ENCODE results near the gene COL5A1.
A peak's percentile ranks its signal among the peaks of the same experiment; 100 is the strongest.
"Not testable (repeated sequence)": the region's sequence is repeated elsewhere in the genome, so short reads cannot be mapped to it uniquely, and the experiment has no call there.

COL5A1 gene

DNA sequence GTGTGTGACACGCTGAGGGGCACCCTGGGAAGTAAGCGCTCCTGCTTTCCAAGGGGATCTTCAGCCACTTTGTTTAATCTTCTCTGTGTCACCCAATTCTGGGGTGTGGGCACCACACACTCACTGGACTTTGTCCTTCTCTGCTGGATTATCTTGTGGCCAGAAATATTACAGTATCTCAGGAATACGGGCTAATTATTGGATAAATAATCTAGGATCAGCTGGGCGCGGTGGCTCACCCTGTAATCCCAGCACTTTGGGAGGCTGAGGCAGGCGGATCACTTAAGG lies 50.9 kb downstream of the COL5A1 start:
- no peak for DNase-seq (ENCODE audit: low spot score)

DNA sequence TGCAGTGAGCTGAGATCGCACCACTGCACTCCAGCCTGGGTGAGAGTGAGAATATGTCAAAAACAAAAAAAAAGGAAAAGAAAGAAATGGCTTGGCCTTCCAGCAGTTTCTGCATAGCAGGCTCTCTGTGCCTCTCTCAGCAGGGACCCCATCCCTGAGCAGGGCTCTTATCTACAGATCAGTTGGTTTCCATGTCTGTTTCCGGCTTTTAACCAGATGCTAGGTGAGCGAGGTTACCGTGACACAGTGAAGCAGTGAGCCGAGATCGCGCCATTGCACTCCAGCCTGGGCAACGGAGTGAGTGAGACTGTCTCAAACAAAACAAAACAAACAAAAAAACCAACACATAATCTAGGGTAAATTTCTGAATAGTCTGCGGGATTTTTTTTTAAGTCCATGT lies 51.4 kb downstream of the COL5A1 start:
- no peak for DNase-seq (ENCODE audit: low spot score)

DNA sequence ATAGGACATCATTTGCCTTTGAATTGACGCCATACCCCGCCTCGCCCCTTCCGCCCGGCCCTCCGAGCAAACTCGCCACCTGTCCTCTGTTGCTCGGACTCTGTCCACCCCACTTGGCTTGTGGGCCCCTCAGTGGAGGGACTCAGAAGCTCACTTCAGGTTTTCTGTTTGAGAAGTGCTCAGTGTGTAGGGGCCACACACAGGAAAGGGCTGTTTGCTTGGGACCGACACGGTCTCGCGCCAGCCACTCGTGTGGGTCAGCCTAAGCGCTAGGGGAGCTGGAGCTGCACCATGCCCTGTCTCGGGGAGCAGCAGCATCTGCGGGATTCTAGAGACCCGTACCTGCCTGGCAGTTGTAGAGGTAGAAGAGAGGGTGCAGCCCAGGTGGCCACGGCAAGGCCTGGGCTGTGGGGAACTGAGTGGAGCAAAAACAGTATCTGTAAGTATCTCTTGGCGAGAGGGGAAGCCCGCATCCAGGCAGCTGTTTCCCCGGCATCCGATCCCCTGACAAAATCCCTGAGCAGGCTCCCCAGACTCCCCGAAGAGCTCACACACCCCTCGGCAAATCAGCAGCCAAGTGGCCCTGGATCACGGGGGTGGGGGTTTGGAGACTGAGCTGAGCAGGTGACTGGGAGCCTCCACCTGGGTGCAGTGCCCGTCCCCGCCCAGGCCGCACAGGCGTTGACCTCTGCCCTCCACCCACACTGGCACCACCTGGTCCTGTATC lies 52.2 kb downstream of the COL5A1 start:
- no peak for DNase-seq (ENCODE audit: low spot score)

DNA sequence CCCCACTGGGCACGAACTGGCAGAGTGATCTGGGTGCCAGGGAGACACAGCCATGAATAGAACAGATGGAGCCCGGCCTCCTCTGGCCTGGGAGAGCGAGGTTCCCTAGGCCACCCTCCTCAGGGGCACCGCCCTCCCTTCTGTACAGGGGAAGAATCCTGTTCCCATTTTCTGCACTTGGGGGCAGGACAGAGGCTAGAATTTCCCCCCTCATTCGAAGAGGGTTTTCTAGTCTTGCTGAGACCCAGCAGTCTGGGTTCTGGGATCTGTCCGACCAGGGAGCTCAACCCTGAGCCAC lies 52.7 kb downstream of the COL5A1 start:
- DNase-seq (ENCODE audit: low spot score), result no peak

DNA sequence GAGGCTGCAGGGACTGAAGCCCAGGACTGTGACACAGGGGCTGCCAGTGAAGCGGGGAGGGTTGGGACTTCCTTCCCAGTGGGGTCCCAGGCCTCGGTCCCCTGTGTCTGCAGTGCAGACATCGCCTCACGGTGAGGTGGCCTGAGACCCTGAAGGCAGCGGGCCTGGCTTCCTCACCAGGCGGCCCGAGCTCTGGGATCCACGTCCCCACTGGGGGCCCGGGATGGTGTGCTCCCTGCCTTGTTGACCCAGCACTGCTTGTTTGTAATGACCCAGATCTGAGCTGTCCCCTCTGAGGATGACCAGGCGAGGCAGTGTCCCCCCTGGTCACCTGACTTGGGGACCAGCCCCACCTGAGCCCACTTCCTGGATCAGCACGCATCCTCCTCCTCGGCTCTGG lies 53.1 kb downstream of the COL5A1 start:
- DNase-seq (ENCODE audit: low spot score), result no peak

DNA sequence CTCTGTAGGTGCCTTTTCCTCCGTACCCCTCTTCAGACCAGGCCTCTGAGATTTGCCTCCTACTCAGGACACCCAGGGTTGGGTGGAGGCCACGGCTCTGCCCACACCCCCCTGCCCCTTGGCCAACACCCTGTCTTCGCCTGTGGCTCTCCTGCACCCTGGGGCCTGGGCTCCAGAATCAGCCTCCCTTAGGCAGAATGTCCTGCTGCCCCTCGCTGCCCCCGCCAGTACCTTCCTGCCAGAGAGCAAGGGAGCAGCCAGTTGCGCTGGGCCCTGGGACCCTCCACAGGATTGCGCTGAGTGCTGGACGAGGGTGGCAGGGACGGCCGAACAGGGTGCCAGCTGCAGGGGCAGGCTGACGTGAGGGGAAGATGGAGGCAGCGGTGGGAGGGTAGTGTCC lies 53.5 kb downstream of the COL5A1 start:
- no peak for DNase-seq (ENCODE audit: low spot score)

DNA sequence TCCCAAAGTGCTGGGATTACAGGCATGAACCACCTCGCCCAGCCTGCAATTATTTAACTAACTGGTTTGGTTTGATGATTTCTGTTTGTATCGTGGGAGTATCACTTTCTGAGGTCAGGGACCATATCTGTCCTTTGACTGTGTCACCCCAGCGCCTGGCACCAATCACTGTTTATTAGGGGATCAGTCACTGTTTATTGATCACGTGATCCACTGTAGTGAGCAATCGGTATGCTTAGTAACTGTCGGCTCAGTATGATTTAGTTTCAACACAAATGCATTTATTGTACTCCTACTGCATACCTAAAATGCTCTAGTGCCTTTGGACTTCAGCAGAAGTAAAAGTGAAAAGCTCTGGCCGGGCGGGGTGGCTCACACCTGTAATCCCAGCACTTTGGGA lies 54.8 kb downstream of the COL5A1 start:
- DNase-seq (ENCODE audit: low spot score), result no peak

DNA sequence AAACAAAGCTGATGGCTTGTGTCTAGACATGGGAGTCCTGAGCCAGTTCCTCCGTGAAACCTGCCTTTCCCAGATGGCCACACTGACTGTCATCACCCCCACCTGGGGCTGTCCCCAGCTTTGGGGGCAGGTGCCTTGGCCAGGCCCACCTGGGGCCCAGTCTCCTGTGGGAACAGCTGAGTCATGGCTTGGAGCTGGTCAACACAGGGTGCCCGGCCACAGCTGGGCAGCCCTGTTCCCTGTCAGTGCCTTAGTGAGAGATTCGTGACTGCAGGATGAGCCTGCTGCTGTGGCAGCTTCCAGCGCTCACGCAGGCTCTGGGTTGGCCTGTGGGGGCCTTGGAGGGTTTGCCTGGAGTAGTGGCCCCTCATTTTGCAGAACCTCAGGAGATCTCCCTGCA lies 56.5 kb downstream of the COL5A1 start:
- no peak for DNase-seq (ENCODE audit: low spot score)

DNA sequence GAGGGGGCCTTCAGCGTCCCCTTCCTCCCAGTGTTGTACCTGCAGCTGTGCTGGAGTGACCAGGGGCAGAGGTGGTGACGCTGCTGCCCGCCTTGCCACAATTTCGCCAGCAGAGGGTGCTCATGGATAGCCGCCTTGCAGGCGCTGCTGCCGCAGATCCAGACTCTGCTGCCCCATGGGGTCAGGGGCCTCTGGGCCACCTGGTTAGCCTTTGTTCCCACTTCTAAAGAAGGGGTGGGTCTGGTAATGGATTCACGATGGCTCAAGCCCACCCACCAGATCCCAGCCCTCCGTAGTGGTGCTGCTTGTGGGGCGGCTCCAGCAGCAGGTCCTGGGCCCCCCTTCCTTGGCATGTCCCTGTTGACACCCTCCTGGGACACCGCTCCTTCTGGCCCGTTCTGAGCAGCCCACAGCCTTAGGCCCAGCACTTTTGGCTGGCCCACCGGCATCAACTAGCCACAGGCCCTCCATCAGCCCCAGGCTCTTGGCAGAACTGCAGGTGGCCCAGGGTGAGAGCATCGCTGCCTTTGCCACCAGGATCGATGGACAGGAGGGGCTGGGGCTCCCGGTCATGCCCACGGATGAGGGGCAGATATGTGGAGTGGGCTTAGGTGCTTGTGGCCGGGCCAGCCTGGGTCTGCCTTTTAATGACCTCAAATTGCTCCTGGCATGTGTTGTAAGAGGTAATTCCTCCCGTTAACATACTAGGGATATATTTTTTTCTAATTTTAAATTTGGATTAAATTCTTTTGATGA lies 57.2 kb downstream of the COL5A1 start:
- peak; percentile 10 for DNase-seq (ENCODE audit: low spot score)

DNA sequence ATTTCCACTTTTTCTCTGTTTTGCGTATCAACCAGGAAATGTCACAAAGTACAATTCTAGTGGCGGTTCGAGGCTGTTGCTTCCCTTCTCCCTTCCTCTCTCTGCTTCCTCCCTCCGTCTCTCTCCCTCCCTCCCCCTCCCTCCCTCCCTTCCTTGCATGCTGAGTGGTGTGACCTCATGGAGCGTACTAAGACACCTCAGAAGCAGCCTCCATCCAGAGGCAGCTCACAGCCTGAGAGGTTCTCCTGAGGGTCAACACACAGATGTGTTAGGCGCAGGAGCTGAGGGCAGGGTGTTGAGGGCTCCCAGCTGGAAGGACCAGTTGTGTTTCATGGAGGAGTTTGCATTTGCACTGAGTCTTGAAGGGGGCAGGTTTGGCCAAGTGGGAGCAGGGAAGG lies 57.7 kb downstream of the COL5A1 start:
- no peak for DNase-seq (ENCODE audit: low spot score)

DNA sequence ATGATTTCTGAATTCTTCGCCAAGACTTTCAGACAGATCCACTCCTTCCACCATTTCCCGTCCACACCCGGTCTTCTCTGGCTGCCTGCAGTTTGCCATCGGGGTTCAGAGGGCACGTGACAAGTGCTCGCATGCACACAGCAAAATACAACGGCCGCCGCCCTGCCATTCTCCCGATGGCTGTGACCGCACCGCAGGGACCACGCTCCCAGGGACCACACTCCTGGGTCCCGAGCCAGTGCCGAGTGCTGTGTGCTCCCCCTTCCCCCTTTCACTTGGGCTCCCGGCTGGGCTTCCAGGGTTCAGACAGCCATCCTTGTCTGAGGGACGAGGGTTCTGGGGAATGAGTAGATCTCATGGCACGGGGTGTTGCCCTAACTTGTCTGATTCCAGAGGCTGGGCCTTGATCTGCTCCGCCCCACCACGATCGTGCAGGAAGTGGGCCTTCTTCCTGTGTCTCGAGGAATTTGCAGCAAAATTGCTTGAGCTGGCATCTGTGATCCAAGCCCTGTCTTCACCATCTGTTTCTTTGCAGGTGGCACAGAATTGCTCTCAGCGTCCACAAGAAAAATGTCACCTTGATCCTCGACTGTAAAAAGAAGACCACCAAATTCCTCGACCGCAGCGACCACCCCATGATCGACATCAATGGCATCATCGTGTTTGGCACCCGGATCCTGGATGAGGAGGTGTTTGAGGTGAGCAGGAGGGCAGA lies 59.2 kb downstream of the COL5A1 start:
- no peak for DNase-seq (ENCODE audit: low spot score)

DNA sequence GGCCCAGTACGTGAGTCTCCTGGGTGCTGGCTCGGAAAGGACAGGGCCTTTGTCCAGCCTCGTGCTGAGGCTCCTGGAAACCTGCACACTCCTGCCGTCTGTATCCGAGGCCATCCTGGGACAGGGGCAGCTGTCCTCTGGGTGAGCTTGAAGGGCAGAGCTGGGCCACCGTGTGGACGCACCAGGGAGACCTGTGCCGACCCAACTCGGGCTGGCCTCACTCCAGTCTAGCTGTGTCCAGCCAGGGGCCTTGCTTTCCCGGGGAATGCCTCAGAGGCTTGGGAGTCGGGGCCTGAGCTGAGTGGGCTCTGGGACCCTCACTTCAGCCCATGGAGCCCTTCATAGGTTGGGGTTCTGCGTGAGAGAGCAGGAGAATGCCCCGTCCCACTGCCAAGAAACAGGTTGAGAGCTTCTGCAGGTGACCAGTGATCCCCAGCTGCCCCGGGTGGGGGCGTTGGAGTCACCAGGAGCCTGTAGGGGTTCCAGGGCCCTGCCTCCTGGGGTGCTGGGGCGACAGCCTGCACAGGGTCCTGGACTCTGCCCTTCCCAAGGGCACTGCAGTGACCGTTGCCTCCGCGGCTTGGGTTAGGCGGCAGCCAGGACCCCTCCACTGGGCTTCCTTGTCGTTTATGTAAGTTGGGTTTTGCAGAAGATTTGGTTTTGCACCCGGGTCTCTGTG lies 60.1 kb downstream of the COL5A1 start:
- DNase-seq (ENCODE audit: low spot score), result no peak

DNA sequence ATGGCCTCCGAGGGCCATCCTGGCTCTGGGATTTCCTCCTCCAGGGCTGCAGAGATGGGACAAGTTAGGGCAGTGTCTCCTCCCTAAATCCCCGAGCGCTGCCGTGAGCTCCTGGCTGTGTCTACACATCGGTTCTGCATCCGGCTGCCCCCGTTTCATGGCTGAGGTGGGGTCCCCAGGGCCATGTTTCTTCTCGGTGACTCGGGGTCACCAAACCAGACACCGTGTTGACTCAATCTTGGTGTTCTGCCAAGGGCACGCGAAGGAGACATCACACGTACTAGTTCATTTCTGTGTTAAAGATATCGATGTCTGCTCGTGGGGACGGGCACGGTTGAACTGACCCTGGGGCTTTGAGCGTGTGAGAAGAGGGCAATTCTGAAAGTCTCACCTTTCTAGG lies 60.7 kb downstream of the COL5A1 start:
- DNase-seq (ENCODE audit: low spot score), result no peak

DNA sequence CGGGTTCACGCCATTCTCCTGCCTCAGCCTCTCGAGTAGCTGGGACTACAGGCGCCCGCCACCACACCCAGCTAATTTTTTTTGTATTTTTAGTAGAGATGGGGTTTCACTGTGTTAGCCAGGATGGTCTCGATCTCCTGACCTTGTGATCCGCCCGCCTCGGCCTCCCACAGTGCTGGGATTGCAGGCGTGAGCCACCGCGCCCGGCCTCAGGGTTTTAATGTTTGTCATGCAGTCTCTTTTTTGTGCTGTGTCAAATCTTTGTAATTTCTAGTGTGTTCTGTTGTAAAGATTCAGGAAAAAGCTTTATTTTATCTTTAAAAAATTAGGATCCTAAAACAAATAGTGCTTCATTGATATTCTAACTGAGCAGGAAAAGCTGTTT lies 62.1 kb downstream of the COL5A1 start:
- not testable (repeated sequence) for DNase-seq (ENCODE audit: low spot score)

DNA sequence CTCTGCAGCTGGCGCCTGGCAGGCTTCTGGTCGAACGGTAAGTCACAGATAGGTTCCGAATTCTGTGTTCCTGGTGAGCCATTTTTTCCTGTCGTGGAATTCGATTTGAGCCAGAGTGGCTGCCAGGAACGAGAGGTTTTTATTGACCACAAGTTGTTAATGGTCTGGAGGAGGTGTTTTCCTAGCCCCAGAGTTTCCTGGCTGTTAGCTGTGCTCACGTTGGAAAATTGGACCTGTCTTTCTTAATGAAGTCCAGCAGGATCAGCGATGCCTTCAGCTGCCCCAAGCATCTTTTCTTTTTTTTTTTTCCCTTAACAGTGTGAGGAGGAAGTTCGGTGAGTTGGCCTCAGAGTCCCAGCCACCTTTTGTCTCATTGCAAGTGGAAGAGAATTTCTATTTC lies 62.9 kb downstream of the COL5A1 start:
- no peak for DNase-seq (ENCODE audit: low spot score)

DNA sequence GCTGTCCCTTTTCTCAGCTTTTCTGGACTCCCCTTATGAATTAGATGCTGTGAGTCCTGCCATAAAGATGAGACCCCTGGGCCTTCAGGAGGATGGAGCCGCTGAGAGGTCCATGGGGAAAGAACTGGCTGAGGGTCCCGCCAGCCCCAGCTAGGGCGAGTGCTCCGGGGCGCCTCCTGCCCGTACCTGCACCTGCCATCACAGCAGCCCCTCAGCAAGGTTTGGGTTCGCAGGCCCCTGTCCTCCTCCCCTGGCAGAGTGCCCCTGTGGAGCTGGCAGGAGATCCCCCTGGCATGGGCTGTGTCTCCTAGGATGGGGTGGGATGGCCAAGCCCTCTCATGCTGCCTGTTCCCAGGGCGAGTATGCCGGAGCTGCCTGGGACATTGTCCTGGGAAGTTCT lies 64.2 kb downstream of the COL5A1 start:
- DNase-seq (ENCODE audit: low spot score), result no peak

DNA sequence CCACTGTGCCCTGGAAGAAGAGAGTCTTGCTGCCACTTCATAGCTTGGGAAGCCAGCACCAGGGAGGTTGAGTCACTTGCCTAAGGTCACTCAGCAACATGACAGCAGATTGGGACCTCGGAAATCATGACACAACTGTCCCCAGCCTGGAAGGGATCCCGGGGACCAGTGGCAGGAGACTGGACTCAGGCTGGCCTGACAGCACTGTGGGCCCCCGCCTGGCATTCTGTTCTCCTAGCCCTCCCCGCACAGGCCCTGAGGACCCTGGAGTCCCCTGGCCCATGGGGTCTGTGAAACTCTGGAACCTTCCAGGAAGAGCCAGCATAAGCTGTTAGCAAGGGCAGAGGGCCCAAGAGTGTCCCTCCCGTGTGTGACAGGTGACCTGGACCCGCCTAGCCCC lies 64.9 kb downstream of the COL5A1 start:
- no peak for DNase-seq (ENCODE audit: low spot score)

DNA sequence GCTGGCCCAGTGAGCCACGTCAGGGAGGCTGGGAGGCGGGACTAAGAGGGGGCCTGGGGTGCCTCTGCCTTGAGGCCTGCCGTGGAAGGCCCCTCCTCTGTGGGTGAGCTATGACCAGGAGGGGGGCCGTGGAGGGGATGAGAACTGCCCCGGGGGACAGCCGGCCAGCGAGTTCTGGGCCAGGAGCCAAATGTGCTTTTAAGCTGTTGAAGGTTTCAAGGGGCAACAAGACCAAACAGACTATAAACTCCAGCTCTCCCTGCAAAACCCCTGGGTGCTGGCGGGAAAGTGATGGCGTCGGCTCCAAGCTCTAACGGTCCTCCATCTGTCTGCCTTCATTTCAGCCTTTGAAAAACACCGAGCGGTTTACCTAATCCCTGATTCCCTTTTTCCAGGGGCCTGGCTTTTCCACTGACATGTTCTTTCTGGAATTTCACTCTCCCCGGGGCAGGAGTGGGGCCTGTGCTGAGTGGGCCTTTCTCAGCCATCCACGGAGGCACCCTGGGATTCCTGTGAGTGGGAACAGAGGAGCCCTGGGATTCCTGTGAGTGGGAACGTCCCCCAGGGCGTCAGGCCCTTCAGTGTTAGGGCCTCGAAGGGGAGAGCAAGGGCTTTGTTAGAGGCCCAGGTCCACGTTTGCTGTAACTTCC lies 65.6 kb downstream of the COL5A1 start:
- no peak for DNase-seq (ENCODE audit: low spot score)

DNA sequence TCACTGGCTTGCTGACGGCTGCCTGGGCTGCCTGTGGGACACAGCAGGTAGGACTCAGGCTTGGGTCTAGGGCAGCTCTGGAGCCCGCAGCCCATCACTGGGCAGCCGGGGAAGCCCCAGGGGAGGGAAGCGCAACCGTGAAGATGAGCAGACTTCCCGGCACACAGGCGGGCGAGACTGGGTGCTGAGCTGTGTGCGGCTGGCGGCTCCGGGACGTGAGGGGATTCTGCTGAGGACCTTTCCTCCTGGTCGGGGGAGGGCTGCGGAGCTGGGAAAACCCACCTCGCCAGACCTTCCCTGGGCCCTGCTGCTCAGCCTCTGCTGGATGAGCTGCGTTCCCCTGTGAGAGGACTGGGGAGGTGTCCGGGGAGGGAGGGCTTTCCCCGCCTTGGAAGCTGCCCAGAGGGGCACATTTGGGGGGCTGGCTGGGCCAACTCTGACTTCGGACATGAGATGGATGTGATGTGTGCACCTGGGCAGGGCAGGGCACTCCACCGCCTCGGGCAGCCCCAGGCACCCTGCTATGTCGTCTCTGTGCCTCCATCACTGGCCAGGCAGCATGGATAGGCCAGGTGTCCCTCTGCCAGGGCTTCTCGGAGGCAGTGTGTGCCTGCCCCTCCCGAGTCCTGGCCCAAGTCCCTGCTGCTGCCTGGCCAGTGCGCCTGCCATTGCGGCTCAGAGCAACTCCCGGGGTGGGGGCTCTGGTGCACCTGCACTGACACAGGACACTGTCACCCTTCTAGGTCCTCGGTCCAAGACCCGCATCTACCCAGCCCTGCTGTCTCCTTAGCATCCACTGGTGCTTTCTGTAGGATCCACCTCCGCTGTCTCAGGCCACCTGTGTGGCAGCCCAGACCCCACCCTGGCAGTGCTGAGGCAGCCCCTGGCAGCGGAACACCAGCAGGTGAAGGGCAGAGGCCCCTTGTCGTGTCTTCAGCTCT lies 66.4 kb downstream of the COL5A1 start:
- no peak for DNase-seq (ENCODE audit: low spot score)

DNA sequence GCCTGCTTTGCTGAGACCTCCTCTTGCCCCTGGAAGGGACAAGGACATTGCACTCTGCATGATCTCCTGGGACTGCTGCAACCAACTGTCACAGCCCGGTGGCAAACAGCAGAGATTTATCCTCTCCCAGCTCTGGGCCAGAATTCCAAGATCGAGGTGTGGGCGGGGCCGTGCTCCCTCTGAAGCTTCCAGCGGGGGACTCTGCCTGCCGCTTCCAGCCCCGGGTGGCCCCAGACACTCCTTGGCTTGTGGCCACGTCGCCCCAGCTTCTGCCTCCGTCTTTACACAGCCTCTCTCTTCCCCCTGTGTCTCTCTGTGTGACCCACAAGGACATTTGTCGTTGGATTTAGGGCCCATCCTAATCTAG lies 67.1 kb downstream of the COL5A1 start:
- no peak for DNase-seq (ENCODE audit: low spot score)

DNA sequence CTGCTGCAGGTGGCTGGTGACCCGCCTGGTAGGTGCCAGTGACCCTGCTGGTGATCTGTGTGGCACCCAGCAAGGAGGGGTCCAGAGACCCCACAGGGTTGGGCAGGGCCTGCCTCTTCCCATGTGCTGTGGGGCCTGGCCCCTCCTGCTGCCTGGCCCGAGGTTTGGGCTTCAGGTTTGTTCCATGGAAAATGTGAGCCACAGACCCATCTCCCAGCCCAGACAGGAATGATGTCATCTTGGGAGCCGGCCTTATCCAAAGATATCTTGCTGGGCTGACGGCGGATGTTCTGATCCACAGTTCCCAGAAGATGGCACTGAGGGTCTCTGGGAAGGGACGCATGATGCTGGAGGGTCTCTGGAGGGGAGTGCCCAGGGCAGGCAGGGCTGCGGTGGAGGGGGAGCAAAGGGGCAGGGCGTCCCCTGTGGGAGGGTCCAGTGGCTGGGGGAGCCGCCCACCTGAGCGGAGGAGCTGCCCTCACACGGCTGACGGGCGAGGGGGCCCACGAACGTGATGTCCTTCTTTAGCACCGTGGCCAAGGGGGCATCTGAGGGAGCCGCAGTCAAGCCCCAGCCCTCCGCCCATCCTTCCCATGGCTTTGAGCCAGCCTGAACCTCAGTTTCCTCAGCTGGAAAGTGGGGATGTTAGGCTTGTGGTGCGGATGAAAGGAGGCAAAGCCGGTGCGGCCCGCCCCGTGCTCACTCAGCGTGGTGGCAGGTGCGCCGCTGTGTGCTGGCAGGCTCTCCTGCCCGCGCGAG lies 68.1 kb downstream of the COL5A1 start:
- no peak for DNase-seq (ENCODE audit: low spot score)
